HG03175 (cell line): Measurements from ENCODE around the gene TBX2.

Experiments used
- ATAC-seq: cut with Tn5 transposase; IDR thresholded peaks from one replicate; pipeline ENCODE4 v1.9.1; 2021; ENCODE audit warnings: mild to moderate bottlenecking, moderate library complexity; ENCODE audit not compliant: unreplicated experiment

TBX2 gene

DNA sequence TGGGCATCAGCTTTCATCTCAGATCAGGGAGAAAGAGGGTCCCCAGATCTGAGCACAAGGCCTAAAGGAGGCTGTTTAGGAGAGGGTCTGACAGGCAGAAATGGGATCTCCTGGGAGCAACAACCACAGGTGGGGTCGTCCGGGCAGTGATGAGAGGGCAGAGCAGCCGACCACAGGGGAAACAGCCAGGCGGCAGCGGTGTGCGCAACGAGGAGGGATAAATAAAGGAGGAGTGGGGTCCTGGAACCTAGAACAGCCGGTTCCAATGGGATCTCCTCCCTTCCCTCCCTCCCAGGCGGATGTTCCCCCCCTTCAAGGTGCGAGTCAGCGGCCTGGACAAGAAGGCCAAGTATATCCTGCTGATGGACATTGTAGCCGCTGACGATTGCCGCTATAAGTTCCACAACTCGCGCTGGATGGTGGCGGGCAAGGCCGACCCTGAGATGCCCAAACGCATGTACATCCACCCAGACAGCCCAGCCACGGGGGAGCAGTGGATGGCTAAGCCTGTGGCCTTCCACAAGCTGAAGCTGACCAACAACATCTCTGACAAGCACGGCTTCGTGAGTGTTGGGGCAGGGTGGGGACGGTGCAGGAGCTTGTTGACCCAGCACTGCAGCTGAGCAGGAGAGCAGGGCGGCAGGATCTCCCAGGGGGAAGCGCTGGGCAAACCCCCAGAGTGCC, 1.9 kb downstream of the TBX2 start:
- no peak for ATAC-seq

DNA sequence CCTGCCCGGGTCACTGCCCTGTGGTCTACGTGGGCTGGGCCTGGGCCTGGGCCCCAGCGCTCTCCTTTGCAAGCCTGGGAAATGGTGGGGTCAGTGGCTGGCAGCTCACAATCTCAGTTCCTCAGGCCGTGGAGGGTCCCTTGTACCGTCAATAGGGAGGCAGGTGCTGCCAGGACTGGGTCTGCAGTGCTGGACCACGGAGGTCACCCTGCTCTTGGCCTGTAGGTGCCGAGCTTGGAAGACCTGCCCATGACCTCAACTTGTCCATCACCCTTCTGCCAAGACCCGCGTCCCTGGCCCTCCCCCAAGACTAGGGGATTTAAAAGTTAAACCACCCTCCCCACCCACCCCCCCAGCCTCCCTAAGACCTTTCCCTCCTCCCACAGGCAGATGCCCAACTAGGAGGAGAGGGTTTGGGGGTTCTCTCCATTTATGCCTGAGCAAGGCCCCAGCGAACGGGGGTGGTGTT, 2.5 kb downstream of the TBX2 start:
- no peak for ATAC-seq

DNA sequence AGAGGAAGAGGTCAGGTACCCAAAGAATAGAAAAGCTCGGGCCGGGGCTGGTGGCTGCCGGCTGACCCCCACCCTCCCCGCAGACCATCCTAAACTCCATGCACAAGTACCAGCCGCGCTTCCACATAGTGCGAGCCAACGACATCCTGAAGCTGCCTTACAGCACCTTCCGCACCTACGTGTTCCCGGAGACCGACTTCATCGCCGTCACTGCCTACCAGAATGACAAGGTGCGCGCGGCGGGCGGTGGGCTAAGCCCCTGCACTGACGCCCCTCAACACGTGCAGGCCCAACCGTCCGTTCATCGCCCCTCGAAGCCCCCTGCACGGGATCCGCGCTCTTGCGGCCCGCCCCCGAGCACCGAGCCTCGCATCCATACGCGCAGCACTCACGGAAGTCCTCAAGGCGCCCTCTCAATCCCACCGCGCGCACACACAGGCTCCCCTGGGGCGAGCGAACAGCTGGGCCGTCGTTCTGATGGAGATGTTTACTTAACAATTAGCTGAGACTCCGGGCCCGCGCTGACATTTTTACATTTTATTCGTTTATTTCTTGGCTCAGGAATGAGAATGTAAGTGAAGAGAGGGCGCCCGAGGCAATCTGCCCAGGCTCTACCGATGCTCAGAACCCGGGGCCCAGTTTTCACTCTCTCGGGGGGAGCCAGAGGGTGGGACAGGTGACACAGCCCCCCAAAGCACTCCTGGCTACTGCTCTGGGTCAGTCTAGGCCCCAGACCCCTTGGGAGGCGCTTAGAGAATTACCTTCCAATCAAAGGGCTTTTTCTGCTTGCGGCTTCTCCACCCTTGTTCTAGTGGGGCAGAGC, 3.5 kb downstream of the TBX2 start:
- no peak for ATAC-seq

DNA sequence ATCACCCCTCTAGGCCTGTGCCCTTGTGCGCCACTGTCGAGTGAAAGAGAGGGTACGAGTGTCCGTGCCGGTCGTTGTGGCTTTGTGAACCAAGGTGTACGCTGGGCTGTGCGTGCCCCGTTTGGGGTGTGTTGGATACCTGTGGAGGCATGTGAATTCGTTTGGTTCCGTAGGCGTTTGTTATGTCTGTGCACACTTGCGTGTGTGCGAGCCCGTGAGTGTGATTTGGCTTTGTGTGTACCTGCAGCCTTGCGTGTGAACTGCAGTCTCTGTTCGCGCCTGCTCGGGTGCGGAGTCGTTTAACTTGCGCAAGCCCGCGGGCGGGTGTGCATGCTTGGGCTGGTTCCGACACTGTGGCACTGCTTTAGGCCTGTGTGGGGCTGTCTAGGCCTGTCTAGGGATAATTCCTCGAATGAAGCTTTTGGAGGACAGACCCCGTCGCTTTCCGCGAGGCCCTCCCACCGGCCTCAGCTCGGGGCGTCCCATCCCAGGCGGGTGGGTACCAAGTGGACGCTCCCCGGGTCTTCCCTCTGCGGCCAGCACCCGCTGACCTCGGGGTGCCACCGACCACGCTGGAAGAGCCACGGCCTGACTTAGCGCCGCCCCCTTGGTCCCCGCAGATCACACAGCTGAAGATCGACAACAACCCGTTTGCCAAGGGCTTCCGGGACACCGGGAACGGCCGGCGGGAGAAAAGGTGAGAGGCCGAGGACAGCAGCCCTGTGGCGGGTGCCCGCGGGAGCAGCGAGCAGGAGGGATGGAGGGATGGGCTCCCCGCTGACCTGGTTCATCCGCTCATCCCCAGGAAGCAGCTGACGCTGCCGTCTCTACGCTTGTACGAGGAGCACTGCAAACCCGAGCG, 4.4 kb downstream of the TBX2 start:
- ATAC-seq: no peak

DNA sequence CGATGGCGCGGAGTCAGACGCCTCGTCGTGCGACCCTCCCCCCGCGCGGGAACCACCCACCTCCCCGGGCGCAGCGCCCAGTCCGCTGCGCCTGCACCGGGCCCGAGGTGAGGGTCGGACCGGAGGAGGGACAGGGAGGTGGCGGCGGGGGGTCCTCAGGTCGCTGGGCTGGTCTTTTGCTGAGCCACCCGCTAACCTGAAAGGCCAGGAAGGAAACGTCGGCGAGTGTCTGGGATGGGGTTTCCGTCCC, 4.9 kb downstream of the TBX2 start:
- ATAC-seq: no peak

DNA sequence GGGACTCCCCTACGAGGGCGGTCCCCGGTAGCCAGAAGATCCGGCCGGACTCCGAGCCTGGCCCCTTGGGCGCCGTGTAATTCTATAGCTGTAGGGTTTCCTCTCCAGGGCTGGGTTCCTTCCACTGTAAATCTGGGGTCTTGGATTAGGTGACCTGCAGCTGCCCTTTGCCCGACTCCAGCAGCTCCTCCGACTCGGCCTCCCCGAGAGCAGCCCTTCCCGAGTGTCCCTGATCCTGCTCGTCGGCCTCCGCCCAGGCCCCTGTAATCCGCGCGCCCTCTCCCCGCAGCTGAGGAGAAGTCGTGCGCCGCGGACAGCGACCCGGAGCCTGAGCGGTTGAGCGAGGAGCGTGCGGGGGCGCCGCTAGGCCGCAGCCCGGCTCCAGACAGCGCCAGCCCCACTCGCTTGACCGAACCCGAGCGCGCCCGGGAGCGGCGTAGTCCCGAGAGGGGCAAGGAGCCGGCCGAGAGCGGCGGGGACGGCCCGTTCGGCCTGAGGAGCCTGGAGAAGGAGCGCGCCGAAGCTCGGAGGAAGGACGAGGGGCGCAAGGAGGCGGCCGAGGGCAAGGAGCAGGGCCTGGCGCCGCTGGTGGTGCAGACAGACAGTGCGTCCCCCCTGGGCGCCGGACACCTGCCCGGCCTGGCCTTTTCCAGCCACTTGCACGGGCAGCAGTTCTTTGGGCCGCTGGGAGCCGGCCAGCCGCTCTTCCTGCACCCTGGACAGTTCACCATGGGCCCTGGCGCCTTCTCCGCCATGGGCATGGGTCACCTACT, 5.5 kb downstream of the TBX2 start:
- ATAC-seq: no peak

DNA sequence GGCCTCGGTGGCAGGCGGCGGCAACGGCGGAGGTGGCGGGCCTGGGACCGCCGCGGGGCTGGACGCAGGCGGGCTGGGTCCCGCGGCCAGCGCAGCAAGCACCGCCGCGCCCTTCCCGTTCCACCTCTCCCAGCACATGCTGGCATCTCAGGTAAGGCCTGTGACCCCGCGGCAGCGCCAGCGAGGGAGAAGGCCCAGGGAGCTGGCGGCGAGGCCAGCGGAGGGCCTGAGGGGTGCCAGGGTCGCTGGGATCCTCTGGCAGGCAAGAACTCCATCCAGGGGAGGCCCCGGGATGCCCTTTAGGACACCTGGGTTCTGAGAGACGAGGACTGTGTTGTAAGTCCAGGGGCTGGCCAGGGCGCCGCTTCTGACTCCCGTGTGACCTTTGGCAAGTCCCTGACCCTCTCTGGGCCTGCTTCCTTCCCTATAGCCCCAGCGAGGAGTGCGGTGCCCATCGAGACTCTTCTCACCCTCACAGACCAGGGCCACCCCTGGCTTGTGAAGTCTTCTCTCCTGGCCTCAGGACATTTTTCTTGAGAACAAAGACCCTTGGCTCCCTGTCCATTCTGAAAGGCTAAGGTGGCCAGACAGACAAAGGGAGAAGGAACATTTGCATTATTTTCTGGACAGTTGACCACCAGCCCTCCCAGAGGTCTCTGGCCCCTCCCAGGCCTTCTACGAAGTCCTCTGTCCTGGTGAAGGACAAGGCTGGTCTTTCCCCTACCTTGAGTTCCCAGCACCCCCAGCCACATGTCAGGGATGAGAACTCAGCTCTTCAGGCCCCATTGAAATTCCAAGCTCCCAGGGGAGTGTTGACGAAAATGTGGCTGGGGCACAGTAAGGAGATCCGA, 6.3 kb downstream of the TBX2 start:
- no peak for ATAC-seq

DNA sequence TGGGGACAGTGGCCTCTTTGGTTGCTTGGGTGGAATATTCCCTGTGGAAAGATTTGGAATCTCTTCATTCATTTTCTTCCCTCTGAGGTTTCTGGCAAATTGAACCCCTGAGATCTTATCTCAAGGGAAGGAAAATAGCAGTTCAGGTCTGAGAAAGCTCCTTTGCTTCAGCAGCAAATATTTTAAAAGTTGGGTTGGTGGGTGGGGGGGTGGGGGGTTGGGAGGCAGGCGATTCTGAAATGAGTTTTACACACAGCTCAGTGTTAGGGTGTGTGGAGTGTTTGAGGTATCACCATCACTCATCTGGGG, 6.8 kb downstream of the TBX2 start:
- ATAC-seq: no peak

DNA sequence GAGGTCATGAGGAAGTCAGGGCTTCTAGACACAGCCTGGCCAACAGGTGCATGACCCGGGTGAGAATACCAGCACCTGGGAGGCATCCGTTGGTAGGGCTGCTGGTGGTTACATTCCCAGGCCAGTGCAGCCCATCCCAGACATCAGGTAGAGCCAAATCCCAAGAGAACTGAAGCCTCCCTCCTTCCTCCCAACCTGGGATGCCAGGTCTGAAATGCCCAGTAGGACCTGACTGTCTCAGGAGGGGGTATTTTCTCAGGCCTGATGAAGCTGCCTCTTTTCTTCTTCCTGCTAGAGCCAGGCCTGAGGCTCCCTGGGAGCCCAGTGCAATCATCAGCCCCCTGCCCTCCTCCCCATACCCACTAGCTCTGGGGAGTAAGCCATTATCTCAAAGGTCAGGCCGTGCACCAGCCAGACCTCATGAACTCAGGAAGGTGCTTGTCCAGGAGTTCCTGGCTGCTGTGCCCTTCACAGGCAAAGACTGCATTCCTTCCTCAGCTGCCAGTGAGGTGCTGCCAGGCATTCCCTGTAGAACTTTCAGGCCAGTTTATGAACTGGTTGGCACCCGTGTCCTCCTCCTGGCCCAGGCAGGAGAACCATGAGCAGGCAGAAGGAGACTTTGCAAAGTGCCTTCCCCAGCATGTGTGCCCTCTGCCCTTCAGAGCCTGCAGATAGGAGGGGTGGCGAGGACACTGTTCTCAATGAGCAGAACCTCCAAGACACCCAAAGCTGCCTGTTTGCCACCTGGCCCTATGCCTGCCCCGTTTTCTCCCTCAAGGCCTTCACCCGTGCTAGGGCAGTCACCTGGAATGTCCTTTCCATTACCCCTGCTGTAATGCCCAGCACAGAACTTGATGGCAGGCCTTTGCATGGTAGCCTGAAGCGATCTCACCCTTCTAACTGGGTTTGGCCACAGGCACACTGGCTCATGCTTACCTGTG, 7.6 kb downstream of the TBX2 start:
- ATAC-seq: no peak

DNA sequence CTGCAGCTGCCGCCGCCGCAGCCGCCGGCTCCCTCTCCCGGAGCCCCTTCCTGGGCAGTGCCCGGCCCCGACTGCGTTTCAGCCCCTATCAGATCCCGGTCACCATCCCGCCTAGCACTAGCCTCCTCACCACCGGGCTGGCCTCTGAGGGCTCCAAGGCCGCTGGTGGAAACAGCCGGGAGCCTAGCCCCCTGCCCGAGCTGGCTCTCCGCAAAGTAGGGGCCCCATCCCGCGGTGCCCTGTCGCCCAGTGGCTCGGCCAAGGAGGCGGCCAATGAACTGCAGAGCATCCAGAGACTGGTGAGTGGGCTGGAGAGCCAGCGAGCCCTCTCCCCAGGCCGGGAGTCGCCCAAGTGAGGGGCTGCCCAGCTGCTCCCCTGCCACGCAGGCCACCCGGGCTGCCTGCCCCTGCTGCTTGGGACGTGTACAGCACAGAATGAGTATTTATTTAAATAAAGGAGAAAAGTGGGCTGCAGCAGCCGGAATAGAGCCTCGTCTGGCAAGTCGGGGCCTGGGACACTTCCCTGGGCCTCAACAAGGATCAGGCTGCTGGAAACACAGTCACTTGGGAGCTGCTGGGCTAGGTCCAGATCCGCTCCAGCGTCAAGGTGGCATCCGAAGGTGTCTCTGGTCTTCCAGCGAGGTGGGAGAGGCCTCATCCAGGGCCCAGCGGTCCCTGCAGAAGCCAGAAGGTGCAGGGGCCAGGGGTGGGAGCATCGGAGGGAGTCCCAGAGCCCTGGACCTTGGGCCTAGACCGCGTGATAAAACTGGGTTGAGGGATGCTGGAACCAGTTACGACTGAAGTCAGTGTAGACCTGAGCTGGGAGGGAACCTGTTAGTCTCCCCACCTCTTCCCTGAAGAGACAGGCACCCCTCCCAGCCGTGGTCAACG, 8.8 kb downstream of the TBX2 start:
- no peak for ATAC-seq

DNA sequence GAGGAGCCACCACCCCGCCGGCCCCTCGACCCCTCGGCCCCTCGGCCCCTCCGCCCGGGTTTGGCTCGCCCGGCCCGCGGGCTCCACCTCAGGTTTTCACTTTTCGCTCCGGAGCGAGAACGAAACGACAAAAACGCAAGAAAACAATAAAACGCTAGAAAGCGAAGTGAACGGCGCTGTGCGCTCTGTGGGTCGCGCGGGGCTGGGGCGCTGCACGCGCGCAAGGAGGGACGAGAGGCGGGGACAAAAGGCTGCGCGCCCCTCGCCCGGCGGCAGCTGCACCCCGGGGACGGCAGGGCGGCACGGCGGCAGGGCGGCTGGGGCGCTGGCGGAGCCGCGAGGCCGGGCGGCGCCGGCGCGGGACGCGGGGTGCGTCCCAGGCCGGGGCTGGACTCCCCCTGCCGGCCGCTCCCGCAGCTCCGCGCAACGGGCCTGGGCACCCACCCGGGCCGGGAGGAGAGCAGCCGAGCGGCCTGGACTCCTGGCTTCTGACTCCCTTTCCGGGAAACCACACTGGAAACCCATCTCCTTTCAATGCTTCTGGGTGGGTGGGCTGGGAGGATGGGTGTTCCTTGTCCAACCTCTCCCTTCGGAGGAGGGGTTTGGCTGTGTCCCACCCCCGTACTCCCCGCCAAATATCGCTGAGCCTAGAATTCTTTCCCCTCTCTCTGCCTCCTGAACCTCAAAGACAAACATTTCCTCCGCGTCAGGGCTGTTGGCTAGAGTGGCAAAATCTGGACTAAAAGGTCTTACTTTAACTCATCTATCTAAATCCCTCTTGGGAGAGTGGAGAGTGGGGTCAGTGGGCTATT, 9.9 kb downstream of the TBX2 start:
- ATAC-seq: no peak

DNA sequence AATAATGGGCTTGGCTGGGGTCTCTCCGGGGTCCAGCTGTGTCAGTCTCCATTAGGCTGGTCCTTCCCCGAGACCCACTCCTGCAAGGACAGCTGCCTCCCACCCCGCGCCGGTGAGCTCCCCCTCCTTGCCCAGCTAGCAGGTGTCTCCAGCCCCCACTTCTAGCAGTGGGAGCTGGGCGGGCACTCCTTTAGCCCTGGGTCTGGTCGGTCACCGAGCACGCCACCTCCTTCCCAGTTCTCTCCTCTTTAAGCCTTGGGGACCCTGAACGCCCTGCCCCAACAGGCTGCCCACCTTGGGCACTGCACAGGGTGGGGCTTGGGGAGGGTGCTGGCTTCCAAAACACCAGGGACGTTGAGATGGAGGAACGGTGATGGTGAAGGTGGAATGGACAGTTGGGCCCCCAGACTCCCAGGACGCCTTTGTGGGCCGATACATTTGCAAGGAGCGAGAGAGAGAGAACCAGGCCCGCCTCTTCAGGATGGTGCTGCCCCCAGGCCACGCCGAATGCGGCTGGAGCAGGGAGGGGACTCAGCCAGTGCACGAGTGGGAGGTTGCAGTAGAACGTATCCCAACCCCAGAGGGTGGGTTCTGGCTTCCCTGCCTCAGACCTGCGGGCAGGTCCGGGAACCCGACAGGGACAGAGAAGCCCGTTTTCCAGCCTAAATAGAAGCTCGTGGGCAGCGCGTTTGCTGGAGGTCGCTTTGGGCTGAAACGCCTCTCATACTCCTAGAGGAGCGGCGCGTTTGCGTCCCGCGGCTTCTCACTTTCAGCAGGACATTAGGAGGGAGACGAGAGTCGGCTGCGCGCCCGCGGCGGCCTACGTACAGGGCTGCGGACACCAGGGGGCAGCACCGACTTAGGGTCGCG, 10.7 kb downstream of the TBX2 start:
- no peak for ATAC-seq

DNA sequence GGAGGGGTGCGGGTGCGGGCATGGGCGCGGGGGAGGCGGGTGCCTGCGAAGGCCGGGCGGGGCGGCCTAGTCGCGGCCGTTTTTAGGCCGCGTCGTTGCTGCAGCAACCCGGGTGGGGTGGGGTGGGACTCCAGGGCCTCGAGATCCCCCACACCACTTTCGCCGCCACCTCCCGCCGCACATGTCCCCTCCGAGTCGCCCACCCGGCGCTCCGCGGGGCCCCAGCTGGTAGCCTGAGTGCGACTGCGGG, 11.3 kb downstream of the TBX2 start:
- no peak for ATAC-seq

DNA sequence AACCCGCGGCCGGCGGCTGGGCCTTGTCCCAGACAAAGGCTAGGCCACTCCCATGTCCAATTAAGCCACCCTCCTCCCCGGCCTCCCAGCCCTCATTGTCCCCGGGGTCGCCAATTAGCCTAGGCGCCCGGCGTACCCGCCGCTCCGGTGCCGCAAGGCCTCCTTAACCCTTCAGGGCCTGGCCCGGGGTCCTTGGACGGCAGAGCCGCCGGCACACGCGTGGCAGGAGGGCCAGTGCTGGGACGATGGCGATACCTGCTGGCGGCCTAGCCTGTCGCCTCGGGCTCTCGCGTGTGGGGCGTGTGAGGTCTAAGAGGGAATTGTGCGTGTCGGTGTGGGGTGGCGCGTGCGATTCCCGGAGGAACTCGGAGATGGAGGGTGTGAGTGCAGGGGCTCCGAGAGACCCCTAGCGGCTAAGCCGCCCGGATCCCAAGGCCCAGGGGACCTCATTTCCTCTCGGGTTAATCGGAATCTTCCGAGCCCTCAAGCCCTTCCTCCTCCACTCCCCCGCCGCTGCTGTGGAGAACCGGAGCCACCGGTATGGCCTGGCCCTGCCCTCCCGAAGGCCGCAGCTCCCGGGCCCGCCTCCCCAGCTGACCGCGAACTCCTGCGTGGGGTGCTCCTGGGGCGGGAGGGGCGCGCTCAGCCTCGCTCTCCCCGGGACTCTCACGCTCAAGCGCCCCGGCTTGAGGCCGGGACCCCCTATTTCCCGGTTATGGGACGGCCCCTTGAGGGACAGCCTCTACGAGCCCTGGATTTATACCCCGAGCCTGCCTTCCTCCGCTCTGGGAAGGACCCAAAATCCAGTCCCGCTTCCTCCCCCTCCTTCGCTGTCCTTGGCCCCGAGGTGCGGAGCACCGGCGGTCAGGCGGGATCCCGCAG, 11.9 kb downstream of the TBX2 start:
- ATAC-seq: peak; percentile 4

DNA sequence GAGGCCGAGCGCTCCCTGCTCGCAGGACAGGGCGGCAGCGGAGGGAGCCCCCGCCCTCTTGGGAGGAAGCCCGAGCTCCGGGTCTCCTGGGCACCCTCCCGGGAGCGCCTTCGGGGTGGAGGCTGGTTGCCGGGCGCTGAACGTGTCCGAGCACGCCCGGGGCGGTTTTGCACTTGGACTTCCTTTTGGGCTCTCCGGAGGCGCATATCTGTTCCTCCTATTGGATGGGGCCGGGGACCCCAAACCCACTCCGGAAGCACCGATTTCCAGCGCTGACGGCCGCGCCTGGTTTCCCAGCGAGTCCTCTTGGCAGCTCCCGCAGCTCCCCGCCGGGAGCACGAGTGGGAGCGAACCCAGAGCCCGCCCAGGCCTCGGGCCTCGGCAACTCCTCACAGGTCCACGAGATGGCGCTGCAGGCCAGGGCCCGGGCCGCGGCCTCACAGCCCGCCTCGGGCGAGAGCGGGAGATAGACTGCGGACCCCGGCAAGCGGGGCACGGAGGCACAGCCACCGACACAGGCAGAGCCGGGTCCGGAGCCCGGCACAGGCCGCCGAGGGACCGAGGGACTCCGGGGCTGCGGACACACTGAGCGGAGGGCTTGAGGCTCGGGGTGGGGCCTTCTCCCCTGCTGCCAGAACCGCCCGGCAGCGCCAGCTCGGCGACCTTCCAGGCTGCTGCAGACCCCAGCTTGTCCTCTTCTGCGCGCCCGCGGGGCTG, 12.7 kb downstream of the TBX2 start:
- ATAC-seq: peak; percentile 60
